HG03064 (cell line): ENCODE measurements around the gene TBCA.
"Not testable (repeated sequence)": the region's sequence is repeated elsewhere in the genome, so short reads cannot be mapped to it uniquely, and the experiment has no call there.

ENCODE experiments used
- ATAC-seq: cut with Tn5 transposase; IDR thresholded peaks from one replicate; pipeline ENCODE4 v1.9.1; 2021; ENCODE audit warnings: low read depth; ENCODE audit not compliant: unreplicated experiment

The TBCA gene

DNA sequence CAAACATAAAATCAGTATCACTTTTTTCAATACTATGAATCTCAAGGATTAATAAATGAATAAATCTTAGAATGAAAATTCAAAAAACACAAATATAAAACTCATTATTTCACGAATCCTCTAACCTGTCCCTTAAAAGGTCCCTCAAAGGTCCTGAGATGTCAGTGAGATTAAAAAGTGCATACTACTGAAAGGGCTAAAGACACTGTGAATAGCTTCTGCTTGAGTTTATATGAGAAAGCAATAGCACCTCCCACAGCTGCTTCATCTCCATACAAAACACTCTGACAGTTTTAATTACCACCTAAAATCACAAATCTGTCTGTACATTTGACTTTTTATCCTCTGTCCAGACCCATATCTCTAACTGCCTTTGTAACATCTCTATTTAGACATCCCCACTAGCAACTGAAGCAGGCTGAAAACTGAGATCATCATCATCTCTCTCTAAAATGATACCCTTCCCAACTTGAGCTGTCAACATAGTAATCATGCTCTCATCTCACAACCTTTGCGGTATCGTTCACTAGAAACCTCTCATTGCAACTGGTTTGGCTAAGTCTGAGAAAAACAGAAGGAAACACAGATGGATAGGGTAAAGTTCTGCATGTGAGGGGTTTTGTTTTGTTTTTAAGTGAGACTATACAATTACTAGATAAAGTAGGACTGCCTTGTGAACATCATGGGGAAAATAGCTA, 56.3 kb downstream of the TBCA start:
- no peak for ATAC-seq

- peak; percentile 74 for ATAC-seq
These were observed 57.1 kb downstream of the TBCA start for GRCh38 chr5:77718934-77719610.

DNA sequence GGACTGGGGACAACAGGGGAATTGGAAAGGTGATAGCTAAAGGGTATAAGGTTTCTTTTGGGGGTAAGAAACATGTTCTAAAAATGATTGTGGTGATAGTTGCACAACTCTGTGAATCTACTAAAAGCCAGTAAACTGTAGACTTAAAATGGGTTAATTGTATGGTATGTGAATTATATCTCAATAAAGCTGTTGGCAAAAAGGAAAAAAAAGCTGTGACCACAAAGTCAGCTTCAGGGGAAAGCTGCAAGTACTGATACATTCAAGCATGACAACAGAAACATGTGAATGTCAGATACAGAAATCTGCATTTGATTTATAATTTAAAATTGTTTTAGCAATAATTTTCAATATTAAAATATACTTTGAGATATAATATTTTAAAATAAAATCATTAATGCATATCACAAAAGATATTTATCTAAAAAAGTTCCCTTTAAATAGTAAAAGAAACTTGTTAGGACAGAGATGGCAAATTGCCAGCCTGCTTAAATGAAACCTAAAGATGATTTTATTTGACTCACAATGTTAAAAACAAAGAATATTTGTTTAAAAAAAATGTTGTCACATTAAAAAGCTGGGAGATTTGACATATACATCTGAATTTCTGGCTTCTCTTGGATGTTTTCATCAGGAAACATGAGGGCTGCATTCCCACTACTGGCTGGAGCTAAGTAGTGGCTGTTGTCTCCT, 66.0 kb downstream of the TBCA start:
- ATAC-seq = no peak

- ATAC-seq = no peak
These were observed 66.8 kb downstream of the TBCA start for GRCh38 chr5:77709340-77709739.

GRCh38 chr5:77707791-77708190, 68.3 kb downstream of the TBCA start:
- no peak for ATAC-seq

- not testable (repeated sequence) for ATAC-seq
These were observed 76.6 kb downstream of the TBCA start for GRCh38 chr5:77699569-77699968.

GRCh38 chr5:77698920-77699319, 77.2 kb downstream of the TBCA start:
- no peak for ATAC-seq

DNA sequence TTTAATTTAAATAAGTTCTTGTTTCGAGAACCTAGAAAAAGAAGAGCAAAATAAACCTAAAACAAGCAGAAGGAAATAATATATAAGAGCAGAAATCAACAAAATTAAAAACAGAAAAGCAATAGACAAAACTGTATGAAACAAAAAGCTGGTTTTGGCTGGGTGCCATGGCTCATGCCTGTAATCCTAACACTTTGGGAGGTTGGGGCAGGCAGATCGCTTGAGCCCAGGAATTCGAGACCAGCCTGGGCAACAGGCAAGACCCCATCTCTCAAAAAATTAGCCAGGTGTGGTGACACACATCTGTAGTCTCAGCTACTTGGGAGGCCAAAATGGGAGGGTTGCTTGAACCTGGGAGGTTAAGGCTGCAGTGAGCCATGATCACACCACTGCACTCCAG, 78.4 kb downstream of the TBCA start:
- ATAC-seq = no peak

DNA sequence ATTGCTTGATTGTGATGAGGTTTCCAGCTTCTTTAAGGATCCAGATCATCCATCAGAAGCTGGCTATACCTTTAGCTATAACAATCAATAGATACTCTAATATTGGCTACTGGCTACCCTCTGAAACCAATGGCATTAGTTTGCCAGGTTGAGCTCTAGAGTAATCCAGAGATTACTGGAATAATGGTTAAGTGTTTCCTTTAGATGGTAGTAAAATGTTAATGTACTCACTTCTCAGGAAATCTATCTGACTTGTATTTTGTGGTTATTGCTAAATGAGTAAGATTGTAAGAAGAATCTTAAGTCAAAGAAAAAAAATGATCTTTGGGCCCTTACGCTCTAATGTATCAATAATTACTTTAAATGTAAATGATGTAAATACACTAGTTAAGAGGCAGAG, 80.0 kb downstream of the TBCA start:
- no peak for ATAC-seq

- no peak for ATAC-seq
These were observed 82.2 kb downstream of the TBCA start for GRCh38 chr5:77693913-77694312.

DNA sequence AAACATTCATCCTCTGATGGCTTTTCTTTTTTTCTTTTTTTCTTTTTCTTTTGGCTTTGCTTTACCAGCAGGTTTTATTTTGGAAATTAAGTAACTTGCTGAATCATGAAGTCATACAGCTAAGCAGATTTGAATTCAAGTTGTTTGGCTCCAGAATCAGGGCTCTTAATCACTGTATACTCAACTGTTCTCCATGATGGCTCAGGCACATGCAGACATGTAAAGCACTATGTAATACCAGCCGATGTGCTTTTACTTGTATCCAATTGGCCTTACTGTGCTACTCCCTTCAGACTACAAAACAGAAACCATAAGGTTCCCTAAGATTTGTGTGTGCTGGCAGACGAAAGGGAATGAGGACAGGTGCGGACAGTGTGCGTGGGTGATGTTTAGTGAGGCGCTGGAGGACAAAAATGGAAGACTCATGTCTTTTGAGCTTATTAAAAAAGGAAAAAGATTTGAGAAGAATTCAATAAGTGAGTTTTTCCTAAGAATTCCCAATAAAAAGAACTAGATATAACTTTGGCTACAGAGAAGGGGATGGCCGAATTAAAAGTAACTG, 92.9 kb downstream of the TBCA start:
- ATAC-seq = no peak

DNA sequence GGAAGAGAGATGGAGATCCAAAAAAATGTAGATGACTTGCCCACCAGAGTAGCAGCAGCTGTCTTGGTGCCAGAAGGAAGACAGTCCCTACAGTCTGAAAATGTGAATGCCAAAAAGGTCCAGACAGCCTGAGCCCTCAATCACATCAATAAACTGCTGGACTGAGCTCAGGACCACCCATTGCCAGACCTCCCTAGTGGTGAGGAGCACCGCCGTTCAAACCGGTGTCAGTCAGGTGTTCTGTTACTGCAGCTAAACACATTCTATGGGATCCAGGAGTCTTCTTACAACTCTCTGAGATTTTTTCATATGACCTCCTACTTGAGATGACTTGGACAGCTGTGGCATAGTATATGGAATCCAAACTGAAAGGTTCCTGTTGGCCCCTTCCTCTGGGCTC, 105.6 kb downstream of the TBCA start:
- no peak for ATAC-seq

- no peak for ATAC-seq
These were observed 106.5 kb downstream of the TBCA start for GRCh38 chr5:77669677-77670076.

GRCh38 chr5:77663090-77663863, 112.9 kb downstream of the TBCA start:
- ATAC-seq = no peak

DNA sequence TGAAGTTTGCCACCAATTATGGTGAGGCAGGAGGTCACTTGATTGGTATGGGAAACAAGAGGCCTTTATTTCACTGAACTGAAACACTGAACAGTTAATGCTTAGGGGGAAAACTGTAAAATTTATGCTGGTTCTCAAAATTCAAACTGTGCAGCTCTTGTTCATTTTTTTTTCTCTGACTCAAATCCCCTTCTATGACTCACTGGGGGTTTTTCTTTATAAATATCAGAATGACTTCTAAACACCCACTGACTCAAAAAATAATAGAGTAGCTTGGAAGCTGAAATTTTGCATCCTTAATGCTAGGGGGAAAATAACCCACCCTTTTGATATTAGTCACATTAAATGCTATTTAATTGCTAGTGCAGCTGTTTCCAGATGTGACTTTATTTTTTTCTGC, 113.5 kb downstream of the TBCA start:
- ATAC-seq = no peak

DNA sequence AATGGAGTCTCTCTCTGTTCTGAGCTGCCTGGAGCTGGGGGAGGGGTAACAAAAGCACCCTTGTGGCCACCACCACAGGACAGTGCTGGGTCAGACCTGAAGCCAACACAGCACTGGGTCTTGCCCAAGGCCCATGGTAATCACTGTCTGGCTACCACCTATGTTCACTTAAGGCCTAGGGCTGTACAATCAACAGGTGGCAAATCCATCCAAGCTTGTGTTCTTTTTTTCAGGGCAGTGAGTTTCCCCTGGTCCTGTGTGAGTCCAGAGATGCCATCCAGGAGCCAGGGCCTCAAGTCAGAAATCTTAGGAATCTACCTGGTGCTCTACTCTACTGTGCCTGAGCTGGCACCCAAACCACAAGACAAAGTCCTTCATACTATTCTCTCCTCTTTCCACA, 117.5 kb downstream of the TBCA start:
- ATAC-seq = no peak

GRCh38 chr5:77651343-77651742, 124.8 kb downstream of the TBCA start:
- no peak for ATAC-seq

DNA sequence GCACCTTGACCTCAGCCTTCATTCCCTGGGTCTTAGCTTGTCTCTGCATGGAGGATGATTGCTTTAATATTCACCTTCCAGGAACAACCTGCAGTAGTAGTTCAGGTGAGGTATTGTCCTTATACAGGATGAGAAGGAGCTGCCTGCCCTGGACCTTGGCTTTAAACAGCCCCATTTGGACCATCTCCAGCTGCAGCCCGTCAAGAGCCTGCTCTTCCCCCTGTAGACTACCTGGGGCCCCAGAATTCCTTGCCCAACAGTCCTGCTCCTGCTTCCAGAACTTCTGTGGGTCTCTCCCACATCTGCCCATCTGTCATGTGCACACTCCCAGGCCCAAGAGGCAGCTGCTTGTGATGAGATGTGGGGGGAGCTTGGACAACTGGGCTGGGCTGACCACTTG, 125.5 kb downstream of the TBCA start:
- no peak for ATAC-seq

DNA sequence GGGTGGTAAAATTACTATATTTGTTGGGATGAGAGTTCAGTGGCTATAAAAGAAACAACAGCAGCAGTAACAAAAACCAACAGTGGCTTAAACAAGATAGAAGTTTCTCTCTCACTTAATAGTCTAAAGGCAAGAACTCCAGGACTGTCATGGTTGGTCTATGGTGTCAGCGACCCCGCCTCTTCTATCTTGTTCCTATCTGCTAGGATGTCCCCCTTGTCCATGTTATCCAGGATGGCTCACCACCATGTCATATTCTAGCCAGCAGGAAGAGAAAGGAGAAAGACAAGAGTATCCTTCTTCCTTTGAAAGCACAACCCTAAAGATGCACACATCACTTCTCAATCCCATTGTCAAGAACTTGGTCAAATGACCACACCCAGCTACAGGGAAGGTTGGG, 126.4 kb downstream of the TBCA start:
- no peak for ATAC-seq

DNA sequence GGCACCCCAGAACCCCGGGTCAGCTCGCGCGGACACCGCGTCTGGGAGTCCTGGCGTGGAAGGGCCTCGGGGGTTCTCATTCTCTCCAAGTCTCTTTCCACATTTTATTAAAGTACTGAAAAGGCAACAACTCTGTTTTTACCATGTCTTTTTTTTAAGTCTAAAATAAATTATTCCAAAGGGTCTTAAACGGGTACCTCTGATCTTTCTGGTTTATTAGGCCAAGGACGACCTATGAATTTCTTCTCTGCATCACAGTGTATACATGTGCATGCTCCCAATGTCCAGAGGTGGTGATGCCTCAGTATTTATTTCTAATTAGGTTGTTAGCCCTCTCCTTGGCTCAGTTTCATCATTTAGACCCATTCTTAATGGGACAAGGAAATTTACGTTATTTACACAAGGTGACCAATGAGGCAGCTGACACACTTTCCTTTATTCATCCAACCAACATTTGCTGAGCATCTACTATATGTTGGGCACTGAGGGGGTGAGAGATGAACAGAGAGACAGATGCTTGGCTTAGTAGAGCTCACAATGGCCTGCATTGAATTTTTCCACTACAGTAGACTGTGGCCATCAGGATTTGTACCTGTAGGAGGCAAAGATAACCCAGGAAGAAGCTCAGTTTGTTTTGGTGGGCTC, 130.0 kb downstream of the TBCA start:
- ATAC-seq = no peak
